NK-92 (cell line): ENCODE data around the gene GXYLT1.
"Not testable (repeated sequence)": the region's sequence is repeated elsewhere in the genome, so short reads cannot be mapped to it uniquely, and the experiment has no call there.

Source experiments
- DNase-seq: peaks from one replicate; lab custom pipeline; 2025; ENCODE audit not compliant: unreplicated experiment; lab: John Stamatoyannopoulos, UW

The GXYLT1 gene

DNA sequence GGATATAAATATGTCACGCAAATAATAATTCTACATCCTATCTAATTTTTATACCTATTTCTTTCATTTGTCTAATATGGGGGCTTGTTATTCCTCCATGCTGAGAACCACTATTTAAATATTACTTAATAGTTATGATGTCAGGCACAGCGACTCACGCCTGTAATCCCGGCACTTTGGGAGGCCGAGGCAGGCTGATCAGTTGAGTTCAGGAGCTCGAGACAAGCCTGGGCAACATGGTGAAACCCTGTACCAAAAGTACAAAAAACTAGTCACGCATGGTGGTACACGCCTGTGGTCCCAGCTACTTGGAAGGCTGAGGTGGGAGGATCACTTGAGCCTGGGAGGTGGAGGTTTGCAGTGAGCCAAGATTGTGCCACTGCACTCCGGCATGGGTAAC, 45.2 kb downstream of the GXYLT1 start:
- DNase-seq: no peak

DNA sequence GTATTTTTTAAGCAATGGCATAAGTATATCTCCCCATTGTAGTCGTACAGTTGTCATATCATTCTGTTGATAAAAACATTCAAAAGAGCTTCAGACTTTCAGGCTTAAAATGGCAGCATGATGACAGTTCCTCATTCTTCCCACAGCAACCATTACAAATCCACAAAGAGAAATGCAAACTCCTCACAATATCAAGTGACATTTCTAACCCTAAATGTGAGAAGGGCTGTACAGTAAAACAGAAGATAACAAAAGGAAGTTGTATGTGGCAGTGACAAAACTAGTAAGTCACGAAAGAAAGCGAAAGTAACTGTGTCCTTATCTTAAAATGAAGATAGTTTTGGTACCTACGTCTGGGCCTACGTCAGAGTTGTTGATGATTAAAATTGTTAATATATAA, 46.7 kb downstream of the GXYLT1 start:
- no peak for DNase-seq

DNA sequence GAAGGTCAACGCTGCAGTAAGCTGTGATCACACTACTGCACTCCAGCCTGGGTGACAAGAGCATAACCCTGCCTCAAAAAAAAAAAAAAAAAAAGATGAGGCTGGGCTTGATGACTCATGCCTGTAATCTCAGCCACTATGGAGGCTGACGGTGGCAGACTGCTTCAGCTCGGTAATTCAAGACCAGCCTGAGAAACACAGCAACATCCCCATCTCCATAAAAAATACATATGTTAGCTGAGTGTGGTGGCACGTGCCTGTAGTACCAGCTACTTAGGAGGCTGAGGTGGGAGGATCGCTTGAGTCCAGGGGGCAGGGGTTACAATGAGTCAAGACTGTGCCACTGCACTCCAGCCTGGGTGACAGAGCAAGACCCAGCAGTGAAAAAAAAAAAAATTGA, 50.4 kb downstream of the GXYLT1 start:
- DNase-seq: no peak

DNA sequence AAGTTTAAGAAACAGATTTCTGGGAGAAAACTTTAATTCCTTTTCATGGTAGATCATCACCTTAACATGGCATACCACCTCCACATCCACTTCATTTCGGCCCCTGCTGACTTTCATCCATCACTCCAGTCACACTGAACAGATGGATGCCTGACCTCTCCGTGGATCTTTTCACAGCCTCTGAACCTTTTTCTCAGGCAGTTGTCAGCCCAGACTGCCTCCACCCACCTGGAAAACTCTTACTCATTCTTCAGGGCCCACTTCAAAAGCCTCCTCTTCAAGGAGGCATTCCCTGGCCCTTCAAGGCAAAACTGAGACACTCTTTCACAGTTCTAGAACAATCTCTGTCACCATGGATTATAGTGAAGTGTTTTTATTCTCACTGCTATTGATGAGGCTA, 52.9 kb downstream of the GXYLT1 start:
- DNase-seq: no peak

DNA sequence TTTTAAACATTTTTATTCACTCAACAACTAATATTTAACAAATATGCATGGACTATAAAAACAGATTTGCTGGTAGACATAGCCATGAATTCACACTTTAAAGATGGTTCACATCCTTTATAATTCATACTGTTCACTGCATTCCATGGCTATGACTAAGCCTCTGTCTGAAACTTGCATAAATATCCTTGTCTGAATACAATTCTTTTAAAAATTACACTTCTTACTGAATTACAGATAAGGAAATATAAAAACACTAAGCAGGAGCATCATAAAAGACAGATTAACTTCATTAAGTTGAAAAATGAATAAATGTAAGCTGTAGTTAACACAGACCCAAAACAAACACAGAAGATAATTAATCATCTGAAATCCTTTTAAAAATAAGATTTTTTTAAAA, 53.8 kb downstream of the GXYLT1 start:
- no peak for DNase-seq

DNA sequence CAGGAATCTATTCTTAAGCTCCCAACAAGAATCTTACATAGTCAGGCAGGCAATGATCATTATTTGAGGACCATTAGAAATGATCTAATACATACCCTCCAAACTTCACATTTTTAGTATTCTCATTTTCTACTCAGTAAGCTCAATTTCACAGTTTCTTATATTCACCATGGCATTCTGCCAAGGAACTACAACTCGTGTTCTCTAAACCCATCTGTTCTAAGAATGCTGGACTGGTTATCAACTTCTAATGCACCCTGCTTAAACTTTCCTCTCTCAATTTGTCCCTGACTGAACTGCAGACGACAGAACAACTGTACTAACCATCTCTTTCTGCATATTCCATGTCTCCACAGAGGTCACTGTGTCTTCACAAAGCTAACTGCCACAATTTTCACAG, 58.6 kb downstream of the GXYLT1 start:
- DNase-seq: no peak

DNA sequence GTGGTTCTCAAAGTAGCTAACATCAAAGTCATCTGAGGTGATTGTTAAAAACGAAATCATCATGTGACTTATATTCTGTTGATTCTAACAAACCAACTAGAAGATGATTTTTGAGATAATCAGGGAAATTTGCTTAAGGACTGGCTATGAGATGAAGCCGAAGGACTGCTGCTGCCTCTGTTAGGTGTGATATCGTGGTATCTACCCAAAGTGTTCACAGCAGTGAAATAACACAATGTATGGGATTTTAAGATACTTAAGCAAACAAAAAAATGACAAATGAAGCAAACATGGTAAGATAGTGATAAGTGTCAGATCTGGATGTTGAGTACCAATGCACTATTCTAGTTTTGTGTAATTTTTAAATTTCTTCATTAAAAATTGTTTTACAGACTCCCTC, 59.1 kb downstream of the GXYLT1 start:
- no peak for DNase-seq

DNA sequence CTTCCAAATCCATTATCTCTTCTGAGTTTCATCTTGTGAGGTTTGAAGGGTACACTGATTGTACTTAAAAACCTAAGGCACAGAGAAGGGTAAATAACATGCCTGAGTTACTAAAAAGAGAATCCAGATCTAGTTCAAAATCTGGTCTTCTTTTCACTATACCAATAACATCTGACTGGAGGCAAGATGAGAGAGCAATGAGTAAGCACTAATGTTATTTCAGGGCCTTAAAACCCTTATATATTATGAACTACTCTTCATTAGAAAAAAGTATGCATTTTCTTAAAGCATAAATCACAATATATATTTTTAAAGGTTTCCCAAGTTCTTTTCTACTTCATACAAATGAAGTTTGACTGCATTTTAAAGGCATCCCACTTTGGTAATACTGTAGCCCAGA, 60.2 kb downstream of the GXYLT1 start:
- DNase-seq: no peak

DNA sequence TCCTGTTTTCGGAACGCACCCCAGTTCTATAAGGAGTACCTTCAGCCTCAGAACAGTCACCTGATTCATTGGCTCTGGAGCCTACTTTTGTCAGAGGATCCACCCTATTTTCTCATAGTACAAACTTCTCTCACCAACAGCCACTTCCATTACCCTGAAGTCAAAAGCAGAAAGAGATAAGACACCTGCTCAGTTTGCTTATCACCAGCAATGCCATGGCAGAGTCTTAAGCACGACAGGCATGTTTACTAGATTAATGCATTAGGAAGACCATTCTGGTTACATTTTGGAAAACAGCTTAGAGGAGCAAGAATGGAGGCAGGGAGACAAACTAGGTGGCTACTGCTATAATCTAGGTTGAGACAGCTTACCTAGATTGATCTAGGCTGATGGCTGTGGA, 67.7 kb downstream of the GXYLT1 start:
- DNase-seq: no peak

DNA sequence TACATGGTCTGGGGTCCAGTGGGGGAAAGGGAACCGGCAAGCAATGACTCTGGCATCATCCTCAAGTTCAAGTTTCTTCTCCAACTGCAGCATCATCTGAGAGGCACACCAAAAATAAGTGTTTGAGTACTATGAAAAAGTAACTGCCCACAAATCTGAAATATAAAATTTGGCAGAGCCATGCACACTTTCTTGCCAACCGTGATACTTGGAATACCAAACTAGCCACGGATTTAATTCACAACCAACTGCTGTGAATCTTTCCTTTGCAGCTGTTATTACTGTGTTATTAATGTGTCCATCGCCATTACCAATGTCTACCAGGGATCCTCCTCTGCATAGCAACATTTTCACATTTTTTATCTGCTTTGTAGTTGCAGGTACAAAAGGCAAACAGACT, 74.6 kb downstream of the GXYLT1 start:
- DNase-seq: no peak

DNA sequence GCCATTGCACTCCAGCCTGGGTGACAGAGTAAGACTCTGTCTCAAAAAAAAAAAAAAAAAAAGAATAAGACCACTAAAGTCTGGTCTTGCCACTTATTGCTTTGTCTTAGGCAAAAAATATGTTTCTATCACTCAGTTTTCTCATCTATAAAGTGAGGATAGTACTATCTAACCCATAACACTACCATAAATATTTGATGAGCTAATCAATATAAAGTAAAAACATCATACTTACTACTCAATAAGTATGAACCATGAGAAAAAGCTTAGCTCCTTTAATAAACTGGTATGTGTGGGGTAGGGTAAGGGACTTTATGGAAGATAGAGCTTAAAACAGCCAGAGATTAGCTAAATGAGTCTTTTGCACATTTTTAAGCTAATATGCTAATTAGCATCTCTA, 85.5 kb downstream of the GXYLT1 start:
- no peak for DNase-seq

DNA sequence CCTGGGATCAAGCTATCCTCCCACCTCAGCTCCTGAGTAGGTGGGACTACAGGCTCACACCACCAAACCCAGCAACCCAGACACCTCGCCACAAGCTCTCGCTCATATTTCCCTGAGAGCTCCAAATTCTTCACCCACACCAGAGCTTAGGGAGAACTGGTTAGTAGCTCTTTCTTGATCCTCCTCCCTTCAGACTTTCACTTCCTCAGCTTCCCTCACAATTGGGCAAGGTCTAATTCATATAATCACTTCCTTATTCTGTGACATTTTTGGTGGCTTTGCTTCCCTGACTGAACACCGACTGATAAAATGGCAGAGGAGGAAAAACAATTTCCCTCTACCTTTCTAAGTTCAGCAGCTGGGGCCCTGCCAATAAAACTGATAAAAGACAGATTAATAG, 88.5 kb downstream of the GXYLT1 start:
- DNase-seq: no peak

DNA sequence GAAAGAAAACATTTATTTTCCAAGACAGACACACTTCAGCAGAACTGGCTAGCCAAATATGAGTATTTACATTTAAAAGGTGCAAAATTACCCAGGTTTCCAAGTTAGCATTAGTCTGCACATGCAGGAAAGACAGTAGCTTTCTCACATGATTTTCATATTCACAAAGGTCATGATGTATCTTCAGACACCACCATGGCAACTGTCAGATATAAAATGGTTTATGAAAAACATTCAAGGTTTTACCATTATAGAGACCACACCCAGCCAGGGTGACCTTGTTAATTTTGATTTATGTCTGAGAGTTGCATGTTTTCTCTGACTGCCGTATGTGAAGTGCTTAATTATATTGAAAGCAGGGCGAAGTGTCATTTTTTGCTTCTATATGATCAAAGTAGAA, 91.2 kb downstream of the GXYLT1 start:
- no peak for DNase-seq

DNA sequence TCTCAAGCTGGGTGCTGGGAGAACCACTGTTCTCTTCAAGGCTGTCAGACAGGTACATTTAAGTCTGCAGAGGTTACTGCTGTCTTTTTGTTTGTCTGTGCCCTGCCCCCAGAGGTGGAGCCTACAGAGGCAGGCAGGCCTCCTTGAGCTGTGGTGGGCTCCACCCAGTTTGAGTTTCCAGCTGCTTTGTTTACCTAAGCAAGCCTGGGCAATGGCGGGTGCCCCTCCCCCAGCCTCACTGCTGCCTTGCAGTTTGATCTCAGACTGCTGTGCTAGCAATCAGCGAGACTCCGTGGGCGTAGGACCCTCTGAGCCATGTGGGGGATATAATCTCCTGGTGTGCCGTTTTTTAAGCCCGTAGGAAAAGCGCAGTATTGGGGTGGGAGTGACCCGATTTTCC, 95.7 kb downstream of the GXYLT1 start:
- not testable (repeated sequence) for DNase-seq

DNA sequence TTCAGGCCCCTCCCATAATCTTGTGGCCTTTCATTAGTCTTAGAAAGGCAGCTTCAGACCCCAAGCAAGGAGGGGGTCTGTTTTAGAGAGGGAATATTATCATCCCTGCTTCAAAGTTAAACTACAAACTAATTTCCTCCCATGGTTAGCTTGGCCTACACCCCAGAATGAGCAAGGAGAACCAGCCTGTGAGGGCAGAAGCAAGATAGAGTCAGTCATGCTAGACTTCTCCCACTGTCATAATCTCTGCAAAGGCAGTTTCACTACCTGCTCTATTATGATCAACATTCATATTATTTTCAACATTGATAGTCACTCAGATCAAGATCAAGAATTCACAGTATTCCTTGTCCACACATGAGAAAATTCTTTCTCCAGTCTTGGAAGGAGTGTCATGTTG, 105.1 kb downstream of the GXYLT1 start:
- DNase-seq: no peak

DNA sequence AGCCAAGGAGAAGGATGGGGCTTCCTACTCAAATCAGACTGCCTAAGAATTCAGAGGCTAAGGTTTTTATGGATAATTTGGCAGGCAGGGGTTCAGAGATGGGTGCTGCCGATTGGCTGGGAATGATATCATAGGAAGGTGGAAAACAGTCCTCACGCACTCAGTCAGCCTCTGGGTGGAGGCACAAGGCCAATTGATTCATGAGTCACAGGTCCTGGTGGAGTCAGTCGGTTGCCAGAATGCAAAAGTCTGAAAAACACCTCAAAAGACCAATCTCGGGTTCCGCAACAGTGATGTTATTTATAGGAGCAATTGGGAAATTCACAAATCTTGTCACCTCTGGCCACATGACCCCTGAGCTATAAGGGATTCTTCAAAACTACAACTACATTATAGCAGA, 105.5 kb downstream of the GXYLT1 start:
- no peak for DNase-seq

DNA sequence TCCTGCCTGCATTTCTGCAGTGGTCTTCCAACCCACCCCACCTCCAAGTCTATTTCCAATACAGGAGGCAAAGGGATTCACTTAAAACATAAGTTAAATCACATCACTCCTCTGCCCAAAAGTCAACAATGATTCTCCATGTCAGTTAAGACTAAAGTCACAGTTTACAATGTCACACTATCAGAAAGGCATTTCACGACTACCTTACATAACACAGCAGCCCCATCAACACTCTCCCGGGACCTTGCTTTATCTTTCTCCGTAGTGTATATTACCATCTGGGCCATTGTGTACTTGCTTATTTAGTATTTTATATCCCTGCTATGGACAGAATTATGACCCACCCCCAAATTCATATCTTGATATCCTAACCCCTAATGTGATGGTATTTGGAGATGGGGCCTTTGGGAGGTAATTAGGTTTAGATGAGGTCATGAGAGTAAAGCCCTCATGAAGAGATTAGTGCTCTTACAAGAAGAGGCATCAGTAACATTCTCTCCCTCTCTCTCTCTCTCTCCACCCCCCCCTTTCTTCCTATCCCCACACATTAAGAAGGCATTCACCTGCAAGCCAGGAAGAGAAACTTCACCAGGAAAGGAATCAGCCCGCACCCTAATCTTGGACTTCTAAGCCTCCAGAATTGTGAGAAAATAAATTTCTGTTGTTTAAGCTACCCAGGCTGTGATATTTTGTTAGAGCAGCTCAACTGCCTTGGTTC, 112.7 kb downstream of the GXYLT1 start:
- DNase-seq: no peak
